ENCODE results near the gene PRDM16.

DNA sequence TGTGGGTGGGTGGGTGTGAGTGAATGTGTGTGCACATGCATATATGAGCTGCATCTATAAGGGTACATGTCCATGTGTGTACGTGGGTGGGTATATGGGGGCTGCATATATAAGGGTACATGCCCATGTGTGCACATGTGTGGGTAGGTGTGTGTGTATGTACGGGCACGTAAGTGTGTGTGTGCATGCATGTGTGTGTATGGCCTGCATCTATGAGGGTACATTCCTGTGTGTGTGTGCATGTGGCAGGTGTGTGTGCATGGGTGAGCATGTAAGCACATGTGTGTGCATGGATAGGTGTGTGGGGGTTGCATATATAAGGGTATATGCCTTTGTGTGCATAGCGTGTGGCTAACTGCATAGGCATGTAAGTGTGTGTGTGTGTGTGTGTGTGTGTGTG is 204.4 kb downstream of the PRDM16 start:
- TF ChIP-seq, protein P1, sequence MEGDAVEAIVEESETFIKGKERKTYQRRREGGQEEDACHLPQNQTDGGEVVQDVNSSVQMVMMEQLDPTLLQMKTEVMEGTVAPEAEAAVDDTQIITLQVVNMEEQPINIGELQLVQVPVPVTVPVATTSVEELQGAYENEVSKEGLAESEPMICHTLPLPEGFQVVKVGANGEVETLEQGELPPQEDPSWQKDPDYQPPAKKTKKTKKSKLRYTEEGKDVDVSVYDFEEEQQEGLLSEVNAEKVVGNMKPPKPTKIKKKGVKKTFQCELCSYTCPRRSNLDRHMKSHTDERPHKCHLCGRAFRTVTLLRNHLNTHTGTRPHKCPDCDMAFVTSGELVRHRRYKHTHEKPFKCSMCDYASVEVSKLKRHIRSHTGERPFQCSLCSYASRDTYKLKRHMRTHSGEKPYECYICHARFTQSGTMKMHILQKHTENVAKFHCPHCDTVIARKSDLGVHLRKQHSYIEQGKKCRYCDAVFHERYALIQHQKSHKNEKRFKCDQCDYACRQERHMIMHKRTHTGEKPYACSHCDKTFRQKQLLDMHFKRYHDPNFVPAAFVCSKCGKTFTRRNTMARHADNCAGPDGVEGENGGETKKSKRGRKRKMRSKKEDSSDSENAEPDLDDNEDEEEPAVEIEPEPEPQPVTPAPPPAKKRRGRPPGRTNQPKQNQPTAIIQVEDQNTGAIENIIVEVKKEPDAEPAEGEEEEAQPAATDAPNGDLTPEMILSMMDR (IDR thresholded peaks at IDR 0.05; ENCODE audit: poor library complexity, severe bottlenecking): no peak
- TF ChIP-seq EZH2 (IDR thresholded peaks at IDR 0.05; ENCODE audit: borderline replicate concordance, insufficient read depth, low read length, poor library complexity, severe bottlenecking) (no peak), TAF1 (IDR thresholded peaks at IDR 0.05; ENCODE audit: low read depth) (no peak), POLR2AphosphoS5 (IDR thresholded peaks at IDR 0.05) (no peak)

Measured in neural cell (in vitro differentiated cells).